Brain microvascular endothelial cell (primary cell): Measurements from ENCODE around the gene HDAC9.
A peak's percentile ranks its signal among the peaks of the same experiment; 100 is the strongest.
"Not testable (repeated sequence)": the region's sequence is repeated elsewhere in the genome, so short reads cannot be mapped to it uniquely, and the experiment has no call there.

Experiments used
- DNase-seq: peaks from one replicate; pipeline ENCODE4 v3.0.0-alpha.2; 2020
- H3K27ac ChIP-seq: fragments of 250-450 bp; sonication (Bioruptor Pico); 2 replicates; pipeline ENCODE4 v1.5.1; 2020; ENCODE audit warnings: mild to moderate bottlenecking, moderate library complexity
- H3K27me3 ChIP-seq: fragments of 250-450 bp; sonication (Bioruptor Pico); replicated peaks from 2 replicates; pipeline ENCODE4 v1.5.1; 2020; ENCODE audit warnings: mild to moderate bottlenecking
- H3K36me3 ChIP-seq: fragments of 250-450 bp; sonication (Bioruptor Pico); replicated peaks from 2 replicates; pipeline ENCODE4 v1.5.1; 2020; ENCODE audit warnings: mild to moderate bottlenecking
- H3K4me3 ChIP-seq: 2 replicates; pipeline ENCODE4 v1.5.1; 2011; ENCODE audit warnings: low read depth, mild to moderate bottlenecking, control low read depth, low read length, moderate library complexity
- in situ Hi-C: cut with HindIII; loops from 2 replicates; pipeline ENCODE4 v1.10.0; 2017; ENCODE audit warnings: low sequenced_read_pairs, low pct_ligation_motif_present
- TF ChIP-seq, protein P1 (sequence below): IDR thresholded peaks from 2 replicates; pipeline ENCODE4 v1.5.1; 2011; ENCODE audit warnings: low read depth, mild to moderate bottlenecking, moderate library complexity, low read length, control low read depth, inconsistent platforms; ENCODE audit errors: missing control alignments

HDAC9 gene

DNA sequence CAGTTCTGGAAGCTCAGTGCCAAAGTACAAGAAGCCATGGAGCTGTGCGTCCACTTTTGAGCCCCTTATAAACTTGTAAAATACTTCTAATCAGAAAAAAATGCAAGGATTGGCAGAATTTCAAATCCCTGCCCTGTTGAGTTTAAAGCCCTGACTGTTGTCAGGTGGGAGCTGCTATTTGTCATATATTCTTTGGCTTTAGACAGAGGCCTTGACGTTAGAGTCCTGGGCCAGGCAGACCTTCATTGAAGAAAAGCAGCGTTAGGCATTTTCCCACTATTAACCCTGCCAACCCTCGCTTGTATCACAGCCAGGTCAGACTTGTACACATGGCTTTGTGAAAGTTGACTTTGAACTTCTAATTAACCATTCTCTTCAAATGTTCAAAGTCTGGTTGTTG lies 466.5 kb downstream of the HDAC9 start:
- Histone ChIP-seq H3K27ac (no peak overlapping the region), H3K4me3 (no peak overlapping the region), H3K36me3 (no peaks in the 10 kb centered on the region), H3K27me3 (no peaks in the 10 kb centered on the region)
- DNase-seq: no peak
- in situ Hi-C loops: no loop called here
- TF ChIP-seq, protein P1, sequence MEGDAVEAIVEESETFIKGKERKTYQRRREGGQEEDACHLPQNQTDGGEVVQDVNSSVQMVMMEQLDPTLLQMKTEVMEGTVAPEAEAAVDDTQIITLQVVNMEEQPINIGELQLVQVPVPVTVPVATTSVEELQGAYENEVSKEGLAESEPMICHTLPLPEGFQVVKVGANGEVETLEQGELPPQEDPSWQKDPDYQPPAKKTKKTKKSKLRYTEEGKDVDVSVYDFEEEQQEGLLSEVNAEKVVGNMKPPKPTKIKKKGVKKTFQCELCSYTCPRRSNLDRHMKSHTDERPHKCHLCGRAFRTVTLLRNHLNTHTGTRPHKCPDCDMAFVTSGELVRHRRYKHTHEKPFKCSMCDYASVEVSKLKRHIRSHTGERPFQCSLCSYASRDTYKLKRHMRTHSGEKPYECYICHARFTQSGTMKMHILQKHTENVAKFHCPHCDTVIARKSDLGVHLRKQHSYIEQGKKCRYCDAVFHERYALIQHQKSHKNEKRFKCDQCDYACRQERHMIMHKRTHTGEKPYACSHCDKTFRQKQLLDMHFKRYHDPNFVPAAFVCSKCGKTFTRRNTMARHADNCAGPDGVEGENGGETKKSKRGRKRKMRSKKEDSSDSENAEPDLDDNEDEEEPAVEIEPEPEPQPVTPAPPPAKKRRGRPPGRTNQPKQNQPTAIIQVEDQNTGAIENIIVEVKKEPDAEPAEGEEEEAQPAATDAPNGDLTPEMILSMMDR: no peak

DNA sequence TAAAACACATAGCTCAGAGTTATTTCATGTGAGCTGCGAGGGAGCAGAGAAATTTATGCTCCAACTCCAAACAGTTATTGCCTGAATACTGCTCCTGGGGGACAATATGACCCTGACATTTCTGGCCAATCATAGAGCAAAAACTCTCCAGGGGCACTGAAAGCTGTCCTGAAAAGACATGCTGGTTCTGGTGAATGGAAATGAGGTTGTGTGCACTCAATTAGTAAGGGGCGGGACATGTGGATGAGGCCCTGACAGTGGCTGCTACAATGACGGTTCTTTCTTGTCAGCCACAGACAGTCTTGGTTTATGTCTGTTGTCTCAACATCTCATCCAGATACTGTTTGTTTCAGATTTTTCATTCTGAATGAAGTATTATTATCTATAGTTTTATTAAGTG lies 470.1 kb downstream of the HDAC9 start:
- no peak overlapping the region for H3K4me3 ChIP-seq
- no peaks in the 10 kb centered on the region for H3K36me3 ChIP-seq
- no peak overlapping the region for H3K27ac ChIP-seq
- in situ Hi-C loops: no loop called here
- H3K27me3 ChIP-seq: no peaks in the 10 kb centered on the region
- no peak for DNase-seq
- TF ChIP-seq, protein P1: no peak

DNA sequence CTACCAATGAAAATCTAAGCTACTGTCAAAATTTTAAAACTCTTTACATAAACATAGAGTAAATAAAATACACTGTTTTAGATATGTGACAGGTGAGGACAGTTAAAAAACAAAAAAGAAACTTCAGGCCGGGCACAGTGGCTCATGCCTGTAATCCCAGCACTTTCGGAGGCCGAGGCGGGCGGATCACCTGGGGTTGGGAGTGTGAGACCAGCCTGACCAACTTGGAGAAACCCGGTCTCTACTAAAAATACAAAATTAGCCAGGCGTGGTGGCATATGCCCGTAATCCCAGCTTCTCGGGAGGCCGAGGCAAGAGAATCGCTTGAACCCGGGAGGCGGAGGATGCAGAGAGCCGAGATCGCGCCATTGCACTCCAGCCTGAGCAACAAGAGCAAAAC lies 472.2 kb downstream of the HDAC9 start:
- H3K36me3 ChIP-seq, H3K27ac ChIP-seq, H3K27me3 ChIP-seq, H3K4me3 ChIP-seq, DNase-seq, in situ Hi-C loops: not testable (repeated sequence)

DNA sequence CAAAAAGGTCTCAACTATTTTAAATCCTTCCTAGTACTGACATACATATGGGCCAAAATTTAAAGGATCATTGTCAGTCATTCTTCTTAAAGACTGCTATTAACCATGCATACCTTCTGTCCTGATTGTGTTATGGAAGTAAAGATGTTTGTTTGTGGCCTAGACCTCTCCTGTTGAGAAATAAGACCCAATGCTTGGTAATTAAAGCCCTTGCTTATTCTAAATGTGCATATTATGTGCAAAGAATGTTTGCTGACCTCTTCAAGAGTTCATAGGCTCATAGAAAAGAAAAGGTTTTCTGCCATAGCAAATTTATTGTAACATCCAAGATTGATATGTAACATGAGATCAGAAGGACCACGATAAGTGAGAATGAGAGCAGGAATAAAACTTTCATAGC lies 476.3 kb downstream of the HDAC9 start:
- in situ Hi-C loops: no loop called here
- Histone ChIP-seq H3K4me3 (no peak overlapping the region), H3K27ac (no peak overlapping the region), H3K36me3 (no peaks in the 10 kb centered on the region), H3K27me3 (no peaks in the 10 kb centered on the region)
- DNase-seq: no peak
- TF ChIP-seq, protein P1: no peak

DNA sequence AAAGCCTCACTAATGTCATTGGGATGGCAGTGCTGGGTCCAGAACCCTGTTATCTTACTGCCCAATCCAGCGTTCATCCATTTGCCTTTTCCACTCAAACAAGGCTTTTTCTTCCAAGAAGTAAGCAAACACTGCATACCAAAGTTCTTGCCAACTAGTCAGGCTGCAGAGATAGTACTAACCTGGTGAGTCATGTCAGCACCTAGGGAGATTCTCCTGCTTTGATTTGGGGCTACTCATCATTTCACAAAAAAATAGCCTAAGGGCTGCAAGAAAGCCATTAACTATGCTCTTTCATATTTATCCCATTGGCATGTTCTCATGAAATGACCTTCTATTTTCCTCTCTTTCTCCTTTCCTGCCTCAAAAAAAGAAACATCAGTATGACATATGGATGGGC lies 479.3 kb downstream of the HDAC9 start:
- H3K27ac ChIP-seq: no peak overlapping the region
- DNase-seq: peak; percentile 24
- H3K4me3 ChIP-seq: no peak overlapping the region
- TF ChIP-seq, protein P1: no peak
- H3K27me3 ChIP-seq: no peaks in the 10 kb centered on the region
- in situ Hi-C loops: no loop called here
- H3K36me3 ChIP-seq: no peaks in the 10 kb centered on the region

DNA sequence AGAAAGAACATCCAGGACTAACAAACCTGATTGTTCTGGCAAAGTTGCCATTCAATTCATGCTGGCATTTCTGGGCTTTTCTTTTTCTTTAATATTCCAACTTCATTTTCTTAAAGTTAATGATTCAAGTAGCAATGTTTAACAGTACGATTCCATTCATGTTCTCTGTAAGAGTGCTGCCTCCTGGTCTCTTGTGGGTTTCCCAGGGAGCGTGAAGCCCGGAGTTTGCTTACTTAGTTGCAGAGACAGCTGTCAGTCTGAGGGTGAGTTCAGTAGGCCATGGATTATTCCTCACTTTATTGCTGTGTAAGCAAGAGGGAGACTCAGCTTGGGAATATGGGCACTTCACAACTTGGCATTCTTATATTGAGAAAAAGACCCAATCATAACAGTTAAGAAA lies 479.7 kb downstream of the HDAC9 start:
- TF ChIP-seq, protein P1: no peak
- Histone ChIP-seq H3K4me3 (no peak overlapping the region), H3K27me3 (no peaks in the 10 kb centered on the region), H3K36me3 (no peaks in the 10 kb centered on the region), H3K27ac (no peak overlapping the region)
- in situ Hi-C loops: no loop called here
- no peak for DNase-seq
